Panc1 (cell line): Measurements from ENCODE around the gene RPL19.

Source experiments
- CTCF ChIP-seq: fragments of 450-650 bp; IDR thresholded peaks from 2 replicates; pipeline ENCODE4 v1.5.1; 2017; ENCODE audit warnings: mild to moderate bottlenecking
- POLR2AphosphoS5 ChIP-seq: IDR thresholded peaks from 2 replicates; pipeline ENCODE4 v1.6.1; 2012; ENCODE audit warnings: mild to moderate bottlenecking, low read depth, low read length, moderate library complexity

- TF ChIP-seq CTCF (no peak), POLR2AphosphoS5 (no peak)
These were observed 21.5 kb upstream of the RPL19 start for GRCh38 chr17:39178536-39178935.
